Tibial nerve (tissue), 3 donors: Measurements from ENCODE around the gene FGF14.

Source experiments
- CTCF ChIP-seq, 5 experiments: fragments of 200-600 bp in 3 of 5; fragments of 450-650 bp in 2 of 5; sonication (generic) in 3 of 5; IDR thresholded peaks; one replicate each; pipeline ENCODE4 v1.5.1; 2016 to 2019; ENCODE audit warnings: antibody characterized with exemption in 5 of 5, mild to moderate bottlenecking in 3 of 5, moderate library complexity in 2 of 5
- POLR2A ChIP-seq, 2 donors: fragments of 450-650 bp; IDR thresholded peaks; one replicate each; pipeline ENCODE4 v1.6.1; 2017; ENCODE audit warnings: antibody characterized with exemption in 2 of 2, mild to moderate bottlenecking in 2 of 2, moderate library complexity in 2 of 2

- TF ChIP-seq CTCF (IDR thresholded peaks at IDR 0.05) = no peak
- no peak for TF ChIP-seq POLR2A (IDR thresholded peaks at IDR 0.05)
These were observed 301.6 kb downstream of the FGF14 start for GRCh38 chr13:102100234-102100633.
